GM12801 (cell line): Measurements from ENCODE around the gene TTC23L.

ENCODE experiments used
- CTCF ChIP-seq: IDR thresholded peaks from one replicate; pipeline ENCODE4 v1.5.1; 2011; ENCODE audit warnings: control low read depth; ENCODE audit not compliant: insufficient read length; ENCODE audit errors: extremely low read depth

The TTC23L gene

GRCh38 chr5:34895641-34896419, 56.9 kb downstream of the TTC23L start:
- TF ChIP-seq CTCF: no peak

- no peak for TF ChIP-seq CTCF
Observed at GRCh38 chr5:34897646-34898045, 58.7 kb downstream of the TTC23L start.

- no peak for TF ChIP-seq CTCF
Observed at GRCh38 chr5:34898258-34898895, 59.4 kb downstream of the TTC23L start.

GRCh38 chr5:34899066-34899465, 60.1 kb downstream of the TTC23L start:
- no peak for TF ChIP-seq CTCF

- TF ChIP-seq CTCF: no peak
Observed at GRCh38 chr5:34900652-34901051, 61.7 kb downstream of the TTC23L start.

- TF ChIP-seq CTCF: no peak
Observed at GRCh38 chr5:34903260-34903659, 64.3 kb downstream of the TTC23L start.

GRCh38 chr5:34905564-34905963, 66.6 kb downstream of the TTC23L start:
- TF ChIP-seq CTCF: no peak
